HG03139 (cell line): ENCODE results near the gene RNPC3.
A peak's percentile ranks its signal among the peaks of the same experiment; 100 is the strongest.
"Not testable (repeated sequence)": the region's sequence is repeated elsewhere in the genome, so short reads cannot be mapped to it uniquely, and the experiment has no call there.

Source experiments
- ATAC-seq: cut with Tn5 transposase; IDR thresholded peaks from one replicate; pipeline ENCODE4 v1.9.1; 2021; ENCODE audit not compliant: unreplicated experiment

RNPC3 gene

DNA sequence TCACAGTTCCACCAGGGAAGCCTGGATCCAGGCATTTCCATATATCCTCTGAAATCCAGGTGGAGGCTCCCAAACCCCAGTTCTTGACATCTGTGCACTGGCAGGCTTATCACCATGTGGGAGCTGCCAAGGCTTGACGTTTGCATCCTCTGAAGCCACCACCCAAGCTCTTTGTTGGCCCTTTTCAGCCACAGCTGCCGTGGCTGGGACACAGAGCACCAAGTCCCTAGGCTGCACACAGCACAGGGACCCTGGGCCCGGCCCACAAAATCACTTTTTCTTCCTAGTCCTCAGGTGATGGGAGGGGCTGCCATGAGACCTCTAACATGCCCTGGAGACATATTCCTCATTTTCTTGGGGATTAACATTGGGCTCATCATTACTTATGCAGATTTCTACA is 22.3 kb downstream of the RNPC3 start:
- ATAC-seq = no peak

DNA sequence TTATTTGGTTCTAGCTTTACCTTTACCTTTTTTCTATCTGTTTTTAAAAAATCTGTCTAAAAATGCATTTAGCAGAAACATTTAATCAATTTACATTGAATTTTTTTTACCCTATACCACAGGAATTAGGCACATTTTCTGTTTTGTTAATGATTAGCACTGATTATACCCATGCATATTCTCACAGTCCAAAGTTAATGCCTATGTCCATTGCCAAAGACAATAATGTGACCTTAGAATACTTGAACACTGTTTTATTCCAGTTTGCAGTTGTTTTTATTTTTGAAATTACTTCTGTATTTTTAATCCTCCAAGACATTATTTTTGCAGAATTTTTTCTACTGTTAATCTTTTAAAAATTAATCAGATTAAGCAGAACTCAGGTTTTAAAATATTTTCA is 34.9 kb downstream of the RNPC3 start:
- no peak for ATAC-seq

DNA sequence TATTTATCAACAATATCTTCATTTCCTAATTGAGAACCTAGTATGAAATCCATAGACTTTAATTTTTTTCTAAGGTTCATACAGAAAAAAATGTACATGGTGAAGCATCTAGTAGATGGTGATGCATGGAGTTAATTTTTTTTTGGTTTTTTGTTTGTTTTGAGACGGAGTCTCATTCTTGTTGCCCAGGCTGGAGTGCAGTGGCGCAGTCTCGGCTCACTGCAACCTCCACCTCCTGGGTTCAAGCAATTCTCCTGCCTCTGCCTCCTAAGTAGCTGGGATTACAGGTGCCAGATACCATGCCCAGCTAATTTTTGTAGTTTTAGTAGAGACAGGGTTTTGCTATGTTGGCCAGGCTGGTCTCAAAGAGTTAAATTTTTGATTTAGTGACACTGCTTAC is 35.6 kb downstream of the RNPC3 start:
- not testable (repeated sequence) for ATAC-seq

DNA sequence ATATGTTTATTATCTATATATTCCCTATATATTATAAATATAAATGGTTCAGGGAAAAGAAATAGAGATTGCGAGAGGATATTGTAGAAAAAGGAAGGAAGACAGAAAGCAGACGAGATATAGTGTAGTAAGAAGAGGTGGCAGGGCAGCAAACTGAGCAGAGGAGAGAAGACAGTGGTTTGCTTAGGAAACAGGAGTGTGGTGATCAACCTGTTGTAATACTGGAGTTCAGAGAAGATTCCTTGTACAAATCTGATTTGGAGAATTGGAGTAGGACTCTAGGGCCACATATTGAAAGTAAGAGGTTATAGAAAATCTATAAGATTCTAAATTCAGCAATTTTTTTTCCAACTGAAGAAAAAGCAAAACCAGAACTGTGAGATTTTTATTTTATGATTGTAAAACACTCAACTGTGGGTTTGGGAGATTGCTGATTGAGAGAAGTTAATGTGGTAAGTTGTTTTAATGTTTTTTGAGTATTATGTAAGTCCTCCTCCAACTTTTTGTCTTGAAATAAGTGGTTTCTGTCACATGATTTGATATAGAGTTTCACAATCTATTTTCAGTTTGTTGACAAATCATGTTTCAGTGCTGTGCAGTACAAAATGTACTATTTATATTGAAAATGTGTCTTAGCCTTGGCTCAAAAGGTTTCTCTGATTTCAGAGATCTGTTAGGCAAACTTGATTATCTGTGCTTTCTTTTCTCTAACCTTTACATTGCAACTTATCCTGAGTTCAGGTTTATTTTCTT is 36.3 kb downstream of the RNPC3 start:
- peak; percentile 64 for ATAC-seq

DNA sequence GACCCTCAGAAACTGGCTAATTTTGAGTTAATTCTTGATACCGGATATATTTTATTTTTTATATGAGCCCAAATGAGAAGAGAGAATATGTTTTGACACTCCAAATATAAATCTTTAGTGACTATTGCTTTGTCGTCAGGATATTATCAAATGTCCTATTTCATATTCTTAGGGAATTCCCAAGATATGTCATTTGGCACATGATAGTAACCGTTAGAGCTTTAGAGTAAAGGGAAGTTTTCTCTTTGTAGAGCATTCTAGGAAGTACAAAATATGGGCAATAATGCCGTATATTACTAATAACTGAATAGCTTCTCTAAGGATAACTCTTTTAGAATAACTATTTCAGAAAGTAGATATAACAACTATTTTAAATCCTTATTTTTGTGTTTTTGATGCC is 37.6 kb downstream of the RNPC3 start:
- no peak for ATAC-seq

DNA sequence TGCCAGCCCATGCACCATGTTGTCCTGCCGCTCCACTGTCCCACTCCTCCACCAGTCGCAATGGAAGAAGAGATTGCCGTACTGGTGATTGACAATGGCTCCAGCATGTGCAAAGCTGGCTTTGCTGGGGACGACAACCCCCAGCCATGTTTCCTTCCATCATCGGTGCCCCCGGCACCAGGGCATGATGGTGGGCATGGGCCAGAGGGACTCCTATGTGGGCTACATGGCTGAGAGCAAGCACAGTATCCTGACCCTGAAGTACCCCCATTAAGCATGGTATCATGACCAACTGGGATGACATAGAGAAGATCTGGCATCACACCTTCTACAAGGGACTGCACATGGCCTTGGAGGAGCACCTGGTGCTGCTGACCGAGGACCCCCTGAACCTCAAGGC is 44.0 kb downstream of the RNPC3 start:
- no peak for ATAC-seq

DNA sequence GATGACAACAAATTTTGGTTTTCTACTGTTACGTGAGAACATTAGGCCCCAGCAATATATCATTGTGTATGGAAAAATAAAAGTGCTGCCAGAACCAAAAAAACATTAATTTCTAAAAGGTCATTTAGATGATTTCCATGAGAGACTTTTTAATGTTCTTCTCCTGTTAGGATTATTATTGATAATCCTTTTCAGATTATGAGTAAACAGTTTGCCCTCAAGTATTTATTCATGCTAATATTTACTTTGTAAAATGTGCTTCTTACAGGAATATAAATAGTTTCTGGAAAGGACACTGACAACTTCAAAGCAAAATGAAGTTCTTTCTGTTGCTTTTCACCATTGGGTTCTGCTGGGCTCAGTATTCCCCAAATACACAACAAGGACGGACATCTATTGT is 45.8 kb downstream of the RNPC3 start, which contains the start of gene AMY2B:
AMY2B (plus strand) TSS at position 301 of the 400 bp plus-strand sequence; CDS start at position 315, 14 bp downstream.
- not testable (repeated sequence) for ATAC-seq

DNA sequence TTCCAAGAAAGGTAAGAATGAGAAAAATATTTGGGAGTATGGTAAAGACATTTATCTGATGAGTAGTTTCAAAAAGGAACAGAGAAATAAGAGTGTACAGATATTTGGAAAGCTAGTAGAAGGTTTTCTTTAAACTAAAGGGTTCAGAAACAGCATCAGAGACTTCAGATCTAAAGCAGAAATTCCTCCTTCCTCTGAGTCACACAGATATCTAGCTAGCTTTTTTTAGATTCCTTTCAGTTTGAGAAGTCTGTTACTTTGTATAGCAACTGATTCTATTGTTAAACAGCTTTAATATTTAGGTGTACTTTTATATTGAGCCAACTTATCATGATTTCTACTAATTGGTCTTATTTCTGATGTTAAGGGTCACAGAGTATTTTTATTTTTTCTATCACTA is 50.6 kb downstream of the RNPC3 start:
- no peak for ATAC-seq

DNA sequence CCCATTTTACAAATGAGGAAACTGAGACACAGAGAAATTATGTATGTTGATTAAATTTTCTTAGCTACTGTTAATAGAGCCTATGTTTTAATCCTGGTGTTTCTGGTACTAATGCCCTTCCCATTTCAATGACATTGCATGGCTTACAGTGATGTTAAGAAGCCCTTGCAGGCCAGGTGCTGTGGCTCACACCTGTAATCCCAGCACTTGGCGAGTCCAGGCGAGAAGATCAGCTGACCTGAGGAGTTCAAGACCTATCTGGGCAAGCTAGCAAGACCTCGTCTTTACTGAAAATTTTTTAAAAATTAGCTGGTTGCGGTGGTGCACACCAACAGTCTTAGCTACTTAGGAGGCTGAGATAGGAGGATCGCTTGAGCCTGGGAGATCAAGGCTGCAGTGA is 51.3 kb downstream of the RNPC3 start:
- ATAC-seq = not testable (repeated sequence)

DNA sequence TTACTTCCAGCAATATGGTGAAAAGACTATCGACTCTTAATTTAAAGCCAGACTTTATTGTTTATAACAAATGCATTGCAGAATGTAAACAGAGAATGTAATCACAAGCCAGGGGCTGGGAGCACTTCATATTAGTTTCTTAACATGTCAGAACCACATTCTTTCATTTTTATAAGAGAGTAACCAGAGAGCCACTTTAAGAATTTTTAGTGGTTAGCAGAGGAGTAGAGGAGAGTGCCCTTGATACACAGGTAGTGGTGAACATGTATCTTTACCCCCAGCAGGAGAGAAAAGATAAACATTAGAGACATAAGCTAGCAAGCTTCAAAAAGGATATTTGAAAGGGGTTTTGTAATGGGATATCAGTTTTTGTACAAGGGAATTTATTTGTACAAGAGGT is 57.0 kb downstream of the RNPC3 start:
- ATAC-seq = no peak

DNA sequence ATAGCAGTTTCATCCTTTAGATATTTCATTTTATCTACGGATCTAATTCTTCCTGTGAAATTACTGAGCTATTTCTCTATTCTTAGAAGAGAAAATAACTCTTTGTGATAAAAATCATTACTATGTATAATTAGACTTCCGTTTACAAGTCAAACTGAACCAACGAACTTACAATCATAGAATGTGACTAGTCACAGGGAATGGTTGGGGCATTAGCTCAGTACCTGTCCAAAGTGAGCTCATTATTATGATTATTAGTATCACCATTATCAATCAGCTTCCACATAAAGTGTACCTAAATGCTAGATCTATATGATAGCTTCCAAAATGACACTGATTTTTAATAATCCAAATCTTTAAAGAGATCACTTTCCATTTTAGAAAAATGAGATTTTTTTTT is 58.4 kb downstream of the RNPC3 start:
- ATAC-seq = no peak

DNA sequence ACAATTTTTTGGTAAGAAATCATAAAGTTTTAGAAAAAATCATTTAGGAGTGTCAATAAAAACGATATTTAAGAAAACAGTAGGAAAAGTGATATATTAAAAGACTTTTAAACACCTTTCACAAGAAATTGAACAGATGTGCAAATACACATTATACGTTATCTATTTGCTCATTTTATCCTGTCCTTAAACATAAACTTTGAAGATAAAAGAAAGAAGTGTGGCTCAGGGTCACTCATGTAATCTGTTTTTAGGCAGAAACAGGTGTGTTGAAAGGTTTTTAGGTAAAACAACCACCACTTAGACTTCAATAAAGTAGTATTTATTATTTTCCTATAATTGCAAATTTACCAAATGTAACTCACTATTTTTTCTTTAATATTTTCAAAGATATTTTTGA is 59.0 kb downstream of the RNPC3 start:
- no peak for ATAC-seq

DNA sequence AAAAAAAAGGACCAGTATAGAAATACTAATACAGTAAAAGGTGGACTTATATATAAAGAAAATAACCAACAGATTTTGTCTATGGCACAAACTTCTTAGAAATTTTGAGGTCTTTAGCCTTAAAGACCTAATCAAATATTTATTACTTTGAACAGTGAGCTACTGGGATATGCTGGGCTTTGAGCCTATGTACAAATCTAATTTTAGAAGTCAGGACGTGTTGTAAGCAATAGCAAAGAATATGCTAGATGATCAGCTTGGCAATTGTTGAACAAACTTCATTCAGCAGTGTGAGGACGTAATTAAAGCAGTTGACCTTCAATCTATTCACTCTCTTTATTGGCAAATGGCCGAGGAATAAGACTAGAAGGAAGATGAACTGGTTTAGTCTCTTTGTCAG is 77.2 kb downstream of the RNPC3 start:
- not testable (repeated sequence) for ATAC-seq
